Body of pancreas (tissue), 4 donors: ENCODE results near the gene SEC23A. TPM values are rescaled to one million over a fixed set of nuclear protein-coding genes. Genes with fewer than 3 reads are reported as not detected.
A peak's percentile ranks its signal among the peaks of the same experiment; 100 is the strongest.

Experiments
- ATAC-seq: fragments of 150-250 bp; one replicate; pipeline ENCODE4 v1.9.1; 2016
- DNase-seq, 4 donors: peaks; one replicate each; pipeline ENCODE4 v3.0.0-alpha.2; 2019
- H3K27ac ChIP-seq, 4 donors: fragments of 200-600 bp; sonication (generic); 1 replicate in 3 of 4; 2 replicates in 1 of 4; pipeline versions ENCODE4 v1.5.1 to v1.6.1; 2016 to 2019; ENCODE audit warnings: mild to moderate bottlenecking in 1 of 4, mixed read lengths in 1 of 4, moderate library complexity in 1 of 4
- H3K27me3 ChIP-seq, 2 donors: fragments of 200-600 bp; sonication (generic); one replicate each; pipeline ENCODE4 v1.6.0; 2016; ENCODE audit warnings: mild to moderate bottlenecking in 1 of 2
- H3K36me3 ChIP-seq, 2 donors: fragments of 200-600 bp; sonication (generic); replicated peaks in 1 of 2; 2 replicates each; pipeline ENCODE4 v1.5.1; 2016; ENCODE audit warnings: low read depth in 2 of 2; ENCODE audit not compliant: insufficient read depth in 1 of 2
- H3K4me1 ChIP-seq: fragments of 200-600 bp; sonication (generic); one replicate; pipeline ENCODE4 v1.6.0; 2016
- H3K4me3 ChIP-seq, 2 donors: fragments of 200-600 bp; sonication (generic); 1 replicate in 1 of 2; 2 replicates in 1 of 2; pipeline ENCODE4 v1.5.1; 2016 to 2019
- H3K9me3 ChIP-seq, 3 donors: fragments of 200-600 bp; sonication (generic); 1 replicate in 2 of 3; 2 replicates in 1 of 3; pipeline ENCODE4 v1.5.1; 2016
- POLR2A ChIP-seq, 3 donors: fragments of 450-650 bp; IDR thresholded peaks; one replicate each; pipeline ENCODE4 v1.6.1; 2016; ENCODE audit warnings: antibody characterized with exemption in 3 of 3, mild to moderate bottlenecking in 2 of 3
- WGBS, 2 donors: methylation state at CpG; one replicate each; pipeline ENCODE4 v1.1.5; 2017; 5-methylcytosine and 5-hydroxymethylcytosine counted together
- intact Hi-C: fragments of 100-400 bp; cut with DNase I; formaldehyde crosslinking; loops from one replicate; pipeline ENCODE4 v1.15.1; 2023
- total RNA-seq, 2 donors: library from RNA; depleted of rRNA; stranded (reverse); fragments of >200 nt; gene quantifications; one replicate each; pipeline ENCODE4 v1.1.0, GENCODE V29; 2016
- TF ChIP-seq, protein P1 (sequence below), 7 experiments: fragments of 450-650 bp in 4 of 7; fragments of 200-600 bp in 3 of 7; sonication (generic) in 3 of 7; IDR thresholded peaks; one replicate each; pipeline ENCODE4 v1.5.1; 2016 to 2019; ENCODE audit warnings: antibody characterized with exemption in 7 of 7

Gene SEC23A
- total RNA-seq, 2 donors from 2014 or later, result 33.2 to 62.3 TPM

- Histone ChIP-seq H3K27me3 (no peaks in the 10 kb centered on the region), H3K4me1 (no peaks in the 10 kb centered on the region), H3K9me3 (no peaks in the 10 kb centered on the region), H3K4me3 (no peak overlapping the region), H3K36me3 (peaks cover 6 to 26% of the 10 kb centered on the region in 2 donors), H3K27ac (no peak overlapping the region)
- WGBS, 2 donors, result 96 to 98% methylated on average over 5 of the region's 5 CpGs
- no peak for DNase-seq
- TF ChIP-seq, protein P1, sequence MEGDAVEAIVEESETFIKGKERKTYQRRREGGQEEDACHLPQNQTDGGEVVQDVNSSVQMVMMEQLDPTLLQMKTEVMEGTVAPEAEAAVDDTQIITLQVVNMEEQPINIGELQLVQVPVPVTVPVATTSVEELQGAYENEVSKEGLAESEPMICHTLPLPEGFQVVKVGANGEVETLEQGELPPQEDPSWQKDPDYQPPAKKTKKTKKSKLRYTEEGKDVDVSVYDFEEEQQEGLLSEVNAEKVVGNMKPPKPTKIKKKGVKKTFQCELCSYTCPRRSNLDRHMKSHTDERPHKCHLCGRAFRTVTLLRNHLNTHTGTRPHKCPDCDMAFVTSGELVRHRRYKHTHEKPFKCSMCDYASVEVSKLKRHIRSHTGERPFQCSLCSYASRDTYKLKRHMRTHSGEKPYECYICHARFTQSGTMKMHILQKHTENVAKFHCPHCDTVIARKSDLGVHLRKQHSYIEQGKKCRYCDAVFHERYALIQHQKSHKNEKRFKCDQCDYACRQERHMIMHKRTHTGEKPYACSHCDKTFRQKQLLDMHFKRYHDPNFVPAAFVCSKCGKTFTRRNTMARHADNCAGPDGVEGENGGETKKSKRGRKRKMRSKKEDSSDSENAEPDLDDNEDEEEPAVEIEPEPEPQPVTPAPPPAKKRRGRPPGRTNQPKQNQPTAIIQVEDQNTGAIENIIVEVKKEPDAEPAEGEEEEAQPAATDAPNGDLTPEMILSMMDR (IDR thresholded peaks at IDR 0.05), result no peak
- TF ChIP-seq POLR2A (IDR thresholded peaks at IDR 0.05), result no peak
- intact Hi-C loops, result no loop called here
- ATAC-seq, result no peak
Measured at GRCh38 chr14:39036760-39037159, 66.3 kb downstream of the SEC23A start.

GRCh38 chr14:39035336-39035735 lies 67.7 kb downstream of the SEC23A start:
- Histone ChIP-seq H3K36me3 (peaks cover 6 to 26% of the 10 kb centered on the region in 2 donors), H3K4me3 (no peak overlapping the region), H3K9me3 (no peaks in the 10 kb centered on the region), H3K27ac (no peak overlapping the region), H3K27me3 (no peaks in the 10 kb centered on the region), H3K4me1 (no peaks in the 10 kb centered on the region)
- intact Hi-C loops, result no loop called here
- DNase-seq (no peak), ATAC-seq (no peak)
- no peak for TF ChIP-seq POLR2A (IDR thresholded peaks at IDR 0.05)
- TF ChIP-seq, protein P1 (IDR thresholded peaks at IDR 0.05), result no peak

DNA sequence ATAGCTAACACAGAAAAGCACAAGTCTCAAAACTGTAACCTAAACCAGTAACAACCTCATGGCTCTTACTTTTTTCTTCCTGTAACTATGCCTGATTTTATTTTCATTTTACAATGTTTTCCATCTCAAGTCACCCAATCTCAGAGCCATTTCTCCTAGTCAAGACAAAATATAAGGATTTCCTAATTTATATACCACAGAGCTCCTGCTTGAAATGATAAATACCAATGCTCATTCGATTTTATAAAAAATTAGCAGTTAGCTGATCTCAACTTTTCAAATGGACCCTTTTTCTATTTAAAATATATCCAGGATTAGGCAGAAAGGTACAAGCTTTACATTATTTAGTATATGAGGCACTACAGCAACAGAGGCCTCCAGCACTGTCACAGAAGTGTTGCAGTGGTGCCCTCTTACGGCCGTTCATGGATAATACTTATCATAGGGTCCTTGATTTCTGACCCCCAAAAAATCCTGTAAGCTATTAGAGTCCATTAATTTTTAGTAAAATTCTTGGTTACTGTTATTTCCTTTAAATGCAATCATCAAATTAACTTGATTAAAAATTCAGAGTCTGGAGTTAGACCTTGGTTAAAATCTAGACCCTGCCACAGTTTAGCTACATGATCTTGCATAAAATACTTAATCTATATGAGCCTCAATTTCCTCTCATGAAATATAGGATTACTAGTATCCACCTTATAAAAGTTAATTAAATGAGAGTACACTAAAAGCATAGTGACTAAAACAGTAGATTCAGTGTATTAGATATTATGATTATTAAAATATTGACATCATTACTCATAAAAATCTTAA lies 68.3 kb downstream of the SEC23A start:
- Histone ChIP-seq H3K4me3 (no peak overlapping the region), H3K27ac (no peak overlapping the region), H3K4me1 (no peaks in the 10 kb centered on the region), H3K27me3 (no peaks in the 10 kb centered on the region), H3K9me3 (no peaks in the 10 kb centered on the region), H3K36me3 (peaks cover 5 to 27% of the 10 kb centered on the region in 2 donors)
- intact Hi-C loops, result no loop called here
- TF ChIP-seq, protein P1 (IDR thresholded peaks at IDR 0.05), result peak; percentile 8 to 46 (median 29)
- TF ChIP-seq POLR2A (IDR thresholded peaks at IDR 0.05), result no peak
- peak in 1 of 4 donors; percentile 49 for DNase-seq
- WGBS, 2 donors, result 26 to 28% methylated on average over 3 of the region's 3 CpGs
- no peak for ATAC-seq

DNA sequence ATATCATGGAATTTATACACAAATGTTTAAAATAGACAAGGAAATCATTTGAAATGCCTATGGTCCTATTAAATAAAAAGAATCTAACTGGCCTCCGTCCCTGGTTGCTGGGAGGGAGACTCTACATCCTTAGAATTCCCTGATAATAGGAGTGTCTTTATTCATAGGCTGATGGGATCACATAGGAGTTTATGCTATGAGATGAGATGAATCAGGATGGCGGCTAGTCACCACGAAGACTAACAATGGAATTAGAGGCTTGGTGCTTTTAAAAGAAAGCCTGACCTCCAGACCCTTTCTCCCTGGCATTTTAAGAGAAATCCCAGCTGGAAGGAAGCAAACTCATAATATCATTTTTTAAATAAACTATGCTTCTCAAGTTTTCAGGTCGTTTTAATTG lies 69.7 kb downstream of the SEC23A start:
- no peak for ATAC-seq

More for the DNA sequence above, 69.7 kb downstream of the SEC23A start:
- 77% methylated on average over 4 of the region's 4 CpGs for WGBS, 2 donors
- H3K27me3 ChIP-seq, result no peaks in the 10 kb centered on the region
- no peaks in the 10 kb centered on the region for H3K9me3 ChIP-seq
- DNase-seq, result no peak
- H3K4me3 ChIP-seq, result no peak overlapping the region
- no peak overlapping the region for H3K27ac ChIP-seq
- H3K4me1 ChIP-seq, result no peaks in the 10 kb centered on the region
- TF ChIP-seq, protein P1 (IDR thresholded peaks at IDR 0.05), result no peak
- TF ChIP-seq POLR2A (IDR thresholded peaks at IDR 0.05), result no peak
- H3K36me3 ChIP-seq, result peaks cover 0 to 21% of the 10 kb centered on the region in 2 donors
- intact Hi-C loops, result no loop called here
